ENCODE results near the gene WSB2. TPM values are rescaled to one million over a fixed set of nuclear protein-coding genes. Genes with fewer than 3 reads are reported as not detected.

The WSB2 gene
- total and polyA plus RNA-seq, 2 of the 8 experiments (the other 6 are each of a cell fraction or from before 2014, with no cell fraction given) = 47.5 to 58.2 TPM

DNA sequence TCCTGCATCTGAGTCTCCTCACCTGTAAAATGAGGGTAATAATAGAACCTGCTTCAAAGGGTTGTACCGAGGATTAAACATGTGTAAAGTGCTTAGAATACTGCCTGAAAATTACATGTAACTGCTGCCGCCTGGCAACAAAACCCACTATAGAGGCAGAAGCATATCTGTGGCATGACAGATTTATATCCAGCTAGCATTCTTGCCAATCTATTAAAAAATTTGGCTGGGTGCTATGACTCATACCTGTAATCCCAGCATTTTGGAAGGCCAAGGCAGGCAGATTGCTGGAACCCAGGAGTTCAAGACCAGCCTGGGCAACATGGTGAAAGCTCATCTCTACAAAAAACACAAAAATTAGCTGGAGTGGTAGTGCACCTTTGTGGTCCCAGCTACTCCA lies 75.8 kb downstream of the WSB2 start:
- no peak overlapping the region for H3K4ac ChIP-seq (replicated peaks; ENCODE audit: insufficient read length, low read depth, low read length)
- no peak overlapping the region for H3K4me3 ChIP-seq (ENCODE audit: extremely low read depth in 1 of 4, insufficient read depth in 2 of 4, low read depth in 3 of 4, low read length in 4 of 4)
- no peak overlapping the region for H3K14ac ChIP-seq (ENCODE audit: insufficient read length)
- no peak overlapping the region for H2BK15ac ChIP-seq (ENCODE audit: low read length)
- no peaks in the 10 kb centered on the region for H3K9me3 ChIP-seq (ENCODE audit: insufficient read depth in 2 of 2, low read depth in 1 of 2, low read length in 1 of 2)
- no peak overlapping the region for H2AFZ ChIP-seq (ENCODE audit: low read length)
- H3K23ac ChIP-seq (ENCODE audit: insufficient read length) = no peak overlapping the region
- FAIRE-seq = no peak
- no peaks in the 10 kb centered on the region for H3K23me2 ChIP-seq (ENCODE audit: low read depth, low read length)
- H2BK120ac ChIP-seq (replicated peaks; ENCODE audit: low read depth, low read length) = no peak overlapping the region
- H4K91ac ChIP-seq (replicated peaks; ENCODE audit: insufficient read length, low read length) = no peak overlapping the region
- no peak for TF ChIP-seq SIN3A (conservative IDR thresholded peaks at IDR 0.05 in 1 of 2, IDR thresholded peaks at IDR 0.05 in 1 of 2; ENCODE audit: low read depth in 1 of 2, low read length in 2 of 2)
- TF ChIP-seq TEAD4 (IDR thresholded peaks at IDR 0.05; ENCODE audit: low read depth, low read length) = no peak
- TF ChIP-seq SIRT6 (IDR thresholded peaks at IDR 0.05; ENCODE audit: low read length) = no peak
- TF ChIP-seq JUN (IDR thresholded peaks at IDR 0.05; ENCODE audit: low read depth, low read length) = no peak
- no peak for TF ChIP-seq BCL11A (IDR thresholded peaks at IDR 0.05; ENCODE audit: low read depth in 2 of 2, low read length in 2 of 2)
- no peak for TF ChIP-seq PHF8 (conservative IDR thresholded peaks at IDR 0.05; ENCODE audit: low read depth, low read length)
- no peaks in the 10 kb centered on the region for H3K79me1 ChIP-seq (ENCODE audit: low read depth, low read length)
- WGBS, 2 experiments (ENCODE audit: extremely low coverage in 1 of 2, insufficient coverage in 1 of 2, insufficient read length in 1 of 2, insufficient replicate concordance in 2 of 2, low coverage in 1 of 2, low lambda C conversion rate in 2 of 2, missing lambda C conversion rate in 1 of 2) = 98% methylated on average over 2 of the region's 2 CpGs; no CpG with 5 or more reads in 1 of the 2 experiments
- no peak overlapping the region for H4K5ac ChIP-seq (ENCODE audit: insufficient read length, low read depth, low read length)
- ChIA-PET POLR2A (ENCODE audit: partially characterized antibody) (interaction anchor here (1.0 kb wide), 1 partner anchor 31 kb away, joined by 3 read pairs; the partner anchor contains the start of gene RFC5), CTCF (ENCODE audit: partially characterized antibody) (interaction anchor here (0.7 to 1.7 kb wide), 3 partner anchors 14 to 96 kb away, joined by 3 to 4 read pairs (median 3); partner anchors contain the start of gene RFC5)
- no peak overlapping the region for H3K56ac ChIP-seq (replicated peaks; ENCODE audit: insufficient read length, low read depth, low read length)
- no peak for DNase-seq (ENCODE audit: low read depth in 1 of 2, low spot score in 2 of 2)
- no peaks in the 10 kb centered on the region for H4K20me1 ChIP-seq (replicated peaks in 1 of 2; ENCODE audit: control insufficient read depth in 1 of 2, insufficient read depth in 2 of 2, low read length in 2 of 2)
- H3K18ac ChIP-seq (ENCODE audit: extremely low read depth, low read length) = no peak overlapping the region
- no peak overlapping the region for H3K4me2 ChIP-seq (ENCODE audit: insufficient read depth in 1 of 2, low read depth in 2 of 2, low read length in 2 of 2)
- H4K8ac ChIP-seq (ENCODE audit: extremely low read depth, insufficient read depth, low read length) = no peak overlapping the region
- H2AK5ac ChIP-seq (ENCODE audit: low read depth, low read length) = no peak overlapping the region
- no peaks in the 10 kb centered on the region for H3K36me3 ChIP-seq (ENCODE audit: control insufficient read depth in 2 of 4, insufficient read depth in 4 of 4, low read length in 3 of 4)
- H2BK20ac ChIP-seq (ENCODE audit: low read length) = no peak overlapping the region
- no peak overlapping the region for H3K27ac ChIP-seq (ENCODE audit: low read depth, low read length)
- no peaks in the 10 kb centered on the region for H3K4me1 ChIP-seq (replicated peaks in 1 of 4; ENCODE audit: control insufficient read depth in 3 of 4, insufficient read depth in 4 of 4, low read length in 3 of 4)
- no peak overlapping the region for H2BK12ac ChIP-seq (ENCODE audit: low read depth, low read length)
- no peak overlapping the region for H3K9ac ChIP-seq (replicated peaks in 1 of 4; ENCODE audit: extremely low read depth in 1 of 4, low read depth in 3 of 4, low read length in 3 of 4)
- no peaks in the 10 kb centered on the region for H3K79me2 ChIP-seq (ENCODE audit: control insufficient read depth in 1 of 2, insufficient read depth in 2 of 2, low read length in 2 of 2)
- H3K27me3 ChIP-seq (replicated peaks in 1 of 4; ENCODE audit: control insufficient read depth in 3 of 4, extremely low read depth in 1 of 4, insufficient read depth in 3 of 4, low read length in 3 of 4) = no peaks in the 10 kb centered on the region
- no peak overlapping the region for H2BK5ac ChIP-seq (ENCODE audit: low read depth, low read length)
